PC-9 (cell line): ENCODE results near the gene ARHGAP45.

ENCODE experiments used
- CTCF ChIP-seq: fragments of 200-600 bp; sonication (generic); conservative IDR thresholded peaks from 2 replicates; pipeline ENCODE4 v1.6.1; 2017; ENCODE audit warnings: mixed run types, antibody characterized with exemption, mild to moderate bottlenecking, moderate library complexity
- EZH2 ChIP-seq: fragments of 200-600 bp; sonication (generic); IDR thresholded peaks from 2 replicates; pipeline ENCODE4 v1.8.0; 2017; ENCODE audit warnings: antibody characterized with exemption, low read depth

- TF ChIP-seq CTCF: no peak
- no peak for TF ChIP-seq EZH2
Measured at GRCh38 chr19:1109697-1110671, 43.0 kb downstream of the ARHGAP45 start.
